ENCODE data around the gene KRT86.
"Not testable (repeated sequence)": the region's sequence is repeated elsewhere in the genome, so short reads cannot be mapped to it uniquely, and the experiment has no call there.

The KRT86 gene

DNA sequence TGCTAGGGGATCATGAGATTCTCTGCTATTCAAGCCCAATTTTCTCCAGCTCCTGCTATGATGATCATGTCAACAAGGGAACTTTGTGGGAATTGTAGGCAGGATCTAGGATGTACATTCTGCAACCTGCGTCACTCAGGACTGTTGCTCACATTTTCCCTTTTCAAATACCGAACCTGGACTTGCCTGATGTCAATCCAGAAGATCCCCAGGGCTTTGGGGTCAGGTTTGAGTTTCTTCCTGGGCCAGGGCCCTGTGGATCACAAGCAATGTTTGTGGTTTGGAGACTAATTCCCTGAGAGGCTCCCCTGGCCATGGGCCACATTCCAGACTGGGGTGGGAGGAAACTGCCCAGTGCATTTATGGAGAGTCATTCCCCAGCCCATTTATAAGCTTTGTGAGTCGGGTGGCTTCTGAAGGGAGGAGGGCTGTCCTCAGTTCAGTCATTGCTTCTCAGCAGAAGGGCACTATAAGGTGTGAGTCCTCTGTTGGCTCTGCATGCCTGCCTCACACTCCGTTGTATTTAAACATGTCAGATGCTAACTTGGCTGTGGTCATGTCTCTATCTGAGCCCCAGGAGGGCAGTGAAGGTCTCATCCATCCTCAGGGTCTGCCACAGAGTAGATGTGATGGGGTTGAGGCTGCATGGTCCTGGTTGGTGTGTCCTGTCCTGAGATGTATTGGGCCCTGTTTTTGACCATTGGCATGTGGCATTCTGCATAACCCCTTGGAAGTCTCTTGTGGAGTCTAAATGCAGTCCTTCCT is 6.5 kb downstream of the KRT86 start:
- no peak overlapping the region for H3K27ac ChIP-seq (ENCODE audit: low read length)
- no peaks in the 10 kb centered on the region for H3K36me3 ChIP-seq (ENCODE audit: control insufficient read depth, low read depth, low read length)
- H3K27me3 ChIP-seq (ENCODE audit: control insufficient read depth, insufficient read depth, low read length), result peaks cover 14% of the 10 kb centered on the region
- H3K9ac ChIP-seq (ENCODE audit: low read length), result no peak overlapping the region
- H3K9me3 ChIP-seq (ENCODE audit: control insufficient read depth, low read depth, low read length), result no peaks in the 10 kb centered on the region
- H3K4me1 ChIP-seq (ENCODE audit: control insufficient read depth, low read depth, low read length), result peaks cover 3% of the 10 kb centered on the region
- no peak overlapping the region for H3K4me3 ChIP-seq (ENCODE audit: low read length)

DNA sequence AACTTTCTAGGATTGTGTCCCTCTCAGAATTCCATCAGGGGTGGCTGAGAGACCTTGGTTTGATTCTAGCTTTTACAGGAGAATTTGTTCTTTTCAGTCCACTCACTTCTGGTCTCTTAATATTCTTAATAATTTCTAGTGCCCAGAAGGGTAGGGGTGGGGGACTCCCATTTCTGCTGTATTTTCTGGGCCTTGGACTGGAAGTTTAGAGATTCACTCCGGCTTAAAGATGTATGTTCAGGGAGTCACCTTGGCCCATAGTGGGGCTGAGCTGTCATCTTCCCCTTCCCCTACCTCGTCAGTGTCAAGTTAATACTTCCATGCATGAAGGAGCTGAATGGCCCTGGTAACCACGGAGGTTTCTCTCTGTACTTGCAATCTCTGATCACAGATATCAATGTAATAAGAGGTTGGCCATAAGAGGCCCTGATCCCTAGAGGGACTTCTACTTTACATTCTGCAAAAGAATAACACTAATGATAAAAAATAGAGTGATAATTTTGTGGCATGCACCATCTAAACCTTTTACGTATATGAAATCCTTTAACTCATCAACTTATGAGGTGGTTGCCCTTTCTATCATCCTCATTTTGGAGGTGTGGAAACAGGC is 10.2 kb downstream of the KRT86 start:
- no peak overlapping the region for H3K9ac ChIP-seq (ENCODE audit: low read length)
- H3K4me1 ChIP-seq (ENCODE audit: control insufficient read depth, low read depth, low read length), result no peaks in the 10 kb centered on the region
- no peak overlapping the region for H3K27ac ChIP-seq (ENCODE audit: low read length)
- no peaks in the 10 kb centered on the region for H3K9me3 ChIP-seq (ENCODE audit: control insufficient read depth, low read depth, low read length)
- H3K27me3 ChIP-seq (ENCODE audit: control insufficient read depth, insufficient read depth, low read length), result no peaks in the 10 kb centered on the region
- no peak overlapping the region for H3K4me3 ChIP-seq (ENCODE audit: low read length)
- no peaks in the 10 kb centered on the region for H3K36me3 ChIP-seq (ENCODE audit: control insufficient read depth, low read depth, low read length)

DNA sequence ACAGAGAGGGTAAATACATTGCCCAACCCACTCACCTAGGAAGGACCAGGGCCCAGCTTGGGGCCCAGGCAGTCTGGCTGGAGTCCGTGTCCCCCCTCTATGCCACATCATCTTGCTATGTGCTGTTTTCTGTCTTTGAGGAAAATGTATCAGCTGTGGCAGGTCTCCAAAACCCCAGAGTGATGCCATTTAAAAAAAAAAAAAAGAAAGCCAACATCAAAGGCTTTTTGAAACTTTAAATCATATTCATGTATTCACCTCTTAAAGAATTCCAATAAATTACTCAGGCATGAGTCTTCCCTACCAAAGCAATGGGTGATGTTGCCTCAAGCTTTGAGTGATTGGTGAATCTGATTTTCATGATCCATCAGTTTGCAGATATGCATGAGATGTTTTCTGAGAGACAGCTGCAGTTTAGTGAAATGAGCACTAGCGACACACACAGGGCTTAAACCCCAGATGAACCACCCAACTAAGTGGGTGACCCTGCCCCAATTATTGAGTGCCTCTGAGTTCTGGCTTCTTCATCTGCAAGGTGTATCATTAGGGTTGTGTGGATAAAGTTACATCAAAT is 10.8 kb downstream of the KRT86 start:
- no peaks in the 10 kb centered on the region for H3K36me3 ChIP-seq (ENCODE audit: control insufficient read depth, low read depth, low read length)
- H3K9me3 ChIP-seq (ENCODE audit: control insufficient read depth, low read depth, low read length), result no peaks in the 10 kb centered on the region
- H3K4me1 ChIP-seq (ENCODE audit: control insufficient read depth, low read depth, low read length), result no peaks in the 10 kb centered on the region
- no peak overlapping the region for H3K27ac ChIP-seq (ENCODE audit: low read length)
- H3K9ac ChIP-seq (ENCODE audit: low read length), result no peak overlapping the region
- H3K4me3 ChIP-seq (ENCODE audit: low read length), result no peak overlapping the region
- H3K27me3 ChIP-seq (ENCODE audit: control insufficient read depth, insufficient read depth, low read length), result no peaks in the 10 kb centered on the region

DNA sequence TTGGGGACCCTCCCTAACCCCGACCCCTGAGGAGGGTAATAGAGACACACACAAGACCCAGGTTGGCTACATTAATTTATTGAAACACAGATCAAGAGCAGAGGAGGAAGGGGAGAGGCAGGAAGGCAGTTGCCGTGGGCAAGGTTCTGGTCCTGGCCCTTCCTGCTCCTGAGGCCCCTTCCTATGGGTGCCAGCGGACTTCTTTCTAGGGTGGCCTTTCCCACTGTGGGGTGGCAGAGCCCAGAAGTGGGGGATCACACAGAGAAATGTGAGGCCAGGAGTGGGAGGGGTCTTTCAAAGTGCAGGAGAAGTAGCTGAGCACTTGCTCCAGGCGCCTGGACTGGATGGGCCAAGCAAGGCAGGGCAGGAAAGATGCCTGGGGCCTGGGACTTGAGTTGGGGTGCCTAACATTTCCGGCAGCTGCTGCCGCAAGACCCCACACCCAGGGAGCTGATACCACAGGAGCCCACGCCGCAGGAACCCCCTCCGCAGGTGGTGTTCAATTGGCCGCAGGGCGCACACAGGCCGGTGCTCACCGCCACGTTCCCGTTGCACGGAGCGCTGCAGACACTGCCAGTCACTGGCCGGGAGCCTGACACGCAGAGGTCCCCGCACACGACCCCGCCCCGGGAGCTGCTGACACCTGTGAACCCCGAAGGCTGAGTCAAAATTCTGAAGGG is 11.5 kb downstream of the KRT86 start:
- no peak overlapping the region for H3K4me3 ChIP-seq (ENCODE audit: low read length)
- H3K27me3 ChIP-seq (ENCODE audit: control insufficient read depth, insufficient read depth, low read length), result no peaks in the 10 kb centered on the region
- no peaks in the 10 kb centered on the region for H3K4me1 ChIP-seq (ENCODE audit: control insufficient read depth, low read depth, low read length)
- H3K36me3 ChIP-seq (ENCODE audit: control insufficient read depth, low read depth, low read length), result no peaks in the 10 kb centered on the region
- no peaks in the 10 kb centered on the region for H3K9me3 ChIP-seq (ENCODE audit: control insufficient read depth, low read depth, low read length)
- no peak overlapping the region for H3K9ac ChIP-seq (ENCODE audit: low read length)
- no peak overlapping the region for H3K27ac ChIP-seq (ENCODE audit: low read length)

DNA sequence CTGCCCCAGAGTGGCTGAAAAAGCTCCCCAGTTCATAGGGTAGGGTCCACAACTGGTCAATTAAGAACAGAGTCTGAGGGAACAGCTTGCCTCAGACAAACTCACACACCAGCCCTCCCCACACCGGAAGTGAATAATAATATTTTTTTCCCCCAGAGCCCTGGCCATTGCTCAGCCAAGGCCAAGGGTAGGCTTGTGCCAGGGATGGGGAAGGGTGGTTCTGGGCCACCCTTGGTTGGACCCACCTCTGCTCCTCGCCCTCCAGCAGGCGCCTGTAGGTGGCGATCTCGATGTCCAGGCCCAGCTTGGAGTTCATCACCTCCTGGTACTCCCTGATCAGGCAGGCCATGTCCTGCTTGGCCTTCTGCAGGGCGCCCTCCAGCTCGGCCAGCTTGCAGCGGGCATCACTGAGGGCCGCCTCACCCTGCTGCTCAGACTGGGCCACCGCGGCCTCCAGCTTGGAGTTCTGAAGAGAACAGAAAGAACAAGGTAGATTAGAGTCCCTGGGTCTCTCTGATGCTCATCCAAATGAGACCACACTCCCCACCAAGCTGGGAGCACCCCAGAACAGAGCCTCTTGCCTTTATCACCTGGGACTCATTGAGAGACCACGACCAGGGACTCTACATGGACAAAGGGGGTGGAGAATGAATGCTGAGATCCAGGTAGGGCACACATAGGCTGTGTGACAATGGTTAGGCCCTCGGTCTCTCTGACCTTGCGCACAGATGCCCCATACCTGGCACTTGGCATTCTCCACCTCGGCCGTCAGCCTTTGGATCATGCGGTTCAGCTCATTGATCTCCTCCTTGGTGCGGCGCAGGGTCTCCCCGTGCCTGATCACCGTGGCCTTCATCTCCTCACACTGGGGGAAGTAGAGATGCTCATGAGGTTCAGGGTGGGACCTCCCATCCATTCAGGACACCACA is 12.7 kb downstream of the KRT86 start:
- H3K9ac ChIP-seq (ENCODE audit: low read length), result not testable (repeated sequence)

GRCh38 chr12:52287816-52288805 is 13.7 kb downstream of the KRT86 start:
- not testable (repeated sequence) for H3K9ac ChIP-seq (ENCODE audit: low read length); H3K27ac ChIP-seq (ENCODE audit: low read length); H3K27me3 ChIP-seq (ENCODE audit: control insufficient read depth, insufficient read depth, low read length); H3K4me3 ChIP-seq (ENCODE audit: low read length); H3K9me3 ChIP-seq (ENCODE audit: control insufficient read depth, low read depth, low read length); H3K36me3 ChIP-seq (ENCODE audit: control insufficient read depth, low read depth, low read length); H3K4me1 ChIP-seq (ENCODE audit: control insufficient read depth, low read depth, low read length)

More for the DNA sequence above, 12.7 kb downstream of the KRT86 start:
- H3K27me3 ChIP-seq (ENCODE audit: control insufficient read depth, insufficient read depth, low read length); H3K4me1 ChIP-seq (ENCODE audit: control insufficient read depth, low read depth, low read length); H3K27ac ChIP-seq (ENCODE audit: low read length); H3K36me3 ChIP-seq (ENCODE audit: control insufficient read depth, low read depth, low read length); H3K9me3 ChIP-seq (ENCODE audit: control insufficient read depth, low read depth, low read length); H3K4me3 ChIP-seq (ENCODE audit: low read length): not testable (repeated sequence)

- H3K27ac ChIP-seq (ENCODE audit: low read length); H3K4me3 ChIP-seq (ENCODE audit: low read length); H3K27me3 ChIP-seq (ENCODE audit: control insufficient read depth, insufficient read depth, low read length); H3K9me3 ChIP-seq (ENCODE audit: control insufficient read depth, low read depth, low read length); H3K36me3 ChIP-seq (ENCODE audit: control insufficient read depth, low read depth, low read length); H3K4me1 ChIP-seq (ENCODE audit: control insufficient read depth, low read depth, low read length); H3K9ac ChIP-seq (ENCODE audit: low read length): not testable (repeated sequence)
Observed at GRCh38 chr12:52290483-52291134, 16.2 kb downstream of the KRT86 start.

DNA sequence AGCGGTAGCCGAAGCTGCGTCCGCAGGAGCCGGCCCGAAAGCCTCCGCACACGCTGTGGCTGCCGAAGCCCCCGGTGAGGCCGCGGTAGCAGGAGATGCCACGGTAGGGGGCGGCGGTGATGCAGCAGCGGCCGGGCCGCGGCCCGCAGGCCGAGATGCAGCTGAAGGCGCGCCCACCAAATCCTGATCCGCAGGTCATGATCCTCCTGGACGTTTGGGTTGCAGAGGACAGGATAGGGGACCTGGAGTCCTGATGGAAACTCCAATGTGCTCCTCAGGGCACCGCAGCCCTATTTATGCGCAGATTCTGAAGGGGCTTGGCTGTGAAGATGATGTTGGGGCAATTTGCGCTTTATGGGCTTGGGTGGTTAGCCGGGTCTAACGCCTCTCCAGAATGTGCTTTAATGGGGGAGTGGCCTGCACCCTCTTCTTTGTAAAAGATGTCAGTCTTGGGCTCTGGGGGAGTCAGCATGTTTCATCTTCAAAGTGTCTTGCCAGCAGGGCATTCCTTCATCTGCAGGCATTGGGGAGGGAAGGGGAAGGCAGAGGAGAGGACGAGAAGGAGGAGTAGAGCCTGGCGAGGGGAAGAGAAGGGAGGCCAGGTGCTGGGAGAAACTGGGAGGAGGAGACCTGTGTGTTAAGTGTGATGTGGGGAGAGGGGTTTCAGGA is 17.0 kb downstream of the KRT86 start, which contains the start of gene KRT81:
Gene KRT81 (minus strand): TSS at position 268 of the 669 bp plus-strand sequence. CDS start 69 bp downstream, at position 199.
- Histone ChIP-seq H3K4me3 (ENCODE audit: low read length) (no peak within 1 kb of the TSS), H3K9ac (ENCODE audit: low read length) (no peak within 1 kb of the TSS), H3K27ac (ENCODE audit: low read length) (no peak within 1 kb of the TSS), H3K27me3 (ENCODE audit: control insufficient read depth, insufficient read depth, low read length) (no peaks in the 10 kb centered on the region), H3K4me1 (ENCODE audit: control insufficient read depth, low read depth, low read length) (no peaks in the 10 kb centered on the region), H3K9me3 (ENCODE audit: control insufficient read depth, low read depth, low read length) (no peaks in the 10 kb centered on the region), H3K36me3 (ENCODE audit: control insufficient read depth, low read depth, low read length) (no peaks in the 10 kb centered on the region)

DNA sequence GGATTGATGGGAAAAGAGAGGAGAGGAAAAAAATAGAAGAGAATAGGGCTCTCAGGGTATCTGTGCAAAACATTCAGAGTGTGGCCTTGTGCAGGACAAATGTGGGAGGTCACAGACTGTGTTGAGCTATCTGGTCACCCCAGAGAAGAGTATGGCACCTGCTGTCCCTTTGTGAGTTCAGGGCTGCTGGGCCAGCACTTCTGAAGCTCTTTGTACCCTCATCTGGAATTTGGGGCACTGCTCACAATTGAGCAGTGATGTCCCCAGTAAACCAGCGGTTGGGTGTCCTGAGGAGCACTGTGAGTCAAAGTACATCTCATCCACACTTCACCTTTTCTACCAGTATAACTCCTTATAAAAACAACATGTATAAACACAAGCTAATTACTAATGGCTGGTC is 19.5 kb downstream of the KRT86 start:
- H3K27ac ChIP-seq (ENCODE audit: low read length), result no peak overlapping the region
- H3K27me3 ChIP-seq (ENCODE audit: control insufficient read depth, insufficient read depth, low read length), result peaks cover 4% of the 10 kb centered on the region
- no peaks in the 10 kb centered on the region for H3K4me1 ChIP-seq (ENCODE audit: control insufficient read depth, low read depth, low read length)
- no peaks in the 10 kb centered on the region for H3K9me3 ChIP-seq (ENCODE audit: control insufficient read depth, low read depth, low read length)
- H3K36me3 ChIP-seq (ENCODE audit: control insufficient read depth, low read depth, low read length), result no peaks in the 10 kb centered on the region
- no peak overlapping the region for H3K4me3 ChIP-seq (ENCODE audit: low read length)
- no peak overlapping the region for H3K9ac ChIP-seq (ENCODE audit: low read length)
